ENCODE results near the gene GCNT3.

The GCNT3 gene

GRCh38 chr15:59615661-59616060 lies 4.1 kb downstream of the GCNT3 start:
- ATAC-seq (ENCODE audit: low read depth): no peak
- Histone ChIP-seq H3K4me3 (ENCODE audit: severe bottlenecking) (no peak overlapping the region), H3K27ac (ENCODE audit: poor library complexity, severe bottlenecking) (no peak overlapping the region), H3K27me3 (ENCODE audit: insufficient read depth, poor library complexity, severe bottlenecking) (no peaks in the 10 kb centered on the region), H3K9me3 (ENCODE audit: severe bottlenecking) (no peaks in the 10 kb centered on the region), H3K4me1 (ENCODE audit: insufficient read depth, poor library complexity, severe bottlenecking) (peaks cover 13% of the 10 kb centered on the region), H3K36me3 (ENCODE audit: low read depth) (no peaks in the 10 kb centered on the region)
- no peak for TF ChIP-seq CTCF (IDR thresholded peaks at IDR 0.05; ENCODE audit: poor library complexity, severe bottlenecking)
- no peak for DNase-seq (ENCODE audit: low spot score)

GRCh38 chr15:59616379-59616778 lies 4.8 kb downstream of the GCNT3 start:
- no peaks in the 10 kb centered on the region for H3K36me3 ChIP-seq (ENCODE audit: low read depth)
- H3K4me3 ChIP-seq (ENCODE audit: severe bottlenecking): no peak overlapping the region
- no peak; the same call in 2 of the 3 replicates for ATAC-seq (ENCODE audit: low read depth)
- H3K27ac ChIP-seq (ENCODE audit: poor library complexity, severe bottlenecking): no peak overlapping the region
- H3K27me3 ChIP-seq (ENCODE audit: insufficient read depth, poor library complexity, severe bottlenecking): no peaks in the 10 kb centered on the region
- DNase-seq (ENCODE audit: low spot score): no peak
- no peaks in the 10 kb centered on the region for H3K9me3 ChIP-seq (ENCODE audit: severe bottlenecking)
- TF ChIP-seq CTCF (IDR thresholded peaks at IDR 0.05; ENCODE audit: poor library complexity, severe bottlenecking): peak; percentile 61
- peaks cover 10% of the 10 kb centered on the region for H3K4me1 ChIP-seq (ENCODE audit: insufficient read depth, poor library complexity, severe bottlenecking)

- Histone ChIP-seq H3K4me1 (ENCODE audit: insufficient read depth, poor library complexity, severe bottlenecking) (peaks cover 4% of the 10 kb centered on the region), H3K36me3 (ENCODE audit: low read depth) (no peaks in the 10 kb centered on the region), H3K9me3 (ENCODE audit: severe bottlenecking) (no peaks in the 10 kb centered on the region), H3K27ac (ENCODE audit: poor library complexity, severe bottlenecking) (no peak overlapping the region), H3K27me3 (ENCODE audit: insufficient read depth, poor library complexity, severe bottlenecking) (no peaks in the 10 kb centered on the region), H3K4me3 (ENCODE audit: severe bottlenecking) (no peak overlapping the region)
- ATAC-seq (ENCODE audit: low read depth): no peak
- TF ChIP-seq CTCF (IDR thresholded peaks at IDR 0.05; ENCODE audit: poor library complexity, severe bottlenecking): no peak
- no peak for DNase-seq (ENCODE audit: low spot score)
These were observed 6.8 kb downstream of the GCNT3 start for GRCh38 chr15:59618406-59618805.

- DNase-seq (ENCODE audit: low spot score) (peak; percentile 86), ATAC-seq (ENCODE audit: low read depth) (peak; percentile 99)
- H3K4me3 ChIP-seq (ENCODE audit: severe bottlenecking): no peak overlapping the region
- H3K27ac ChIP-seq (ENCODE audit: poor library complexity, severe bottlenecking): no peak overlapping the region
- H3K27me3 ChIP-seq (ENCODE audit: insufficient read depth, poor library complexity, severe bottlenecking): no peaks in the 10 kb centered on the region
- H3K9me3 ChIP-seq (ENCODE audit: severe bottlenecking): no peaks in the 10 kb centered on the region
- TF ChIP-seq CTCF (IDR thresholded peaks at IDR 0.05; ENCODE audit: poor library complexity, severe bottlenecking): peak; percentile 98
- no peaks in the 10 kb centered on the region for H3K36me3 ChIP-seq (ENCODE audit: low read depth)
- H3K4me1 ChIP-seq (ENCODE audit: insufficient read depth, poor library complexity, severe bottlenecking): no peaks in the 10 kb centered on the region
These were observed 10.7 kb downstream of the GCNT3 start for GRCh38 chr15:59622289-59622688.

- TF ChIP-seq CTCF (IDR thresholded peaks at IDR 0.05; ENCODE audit: poor library complexity, severe bottlenecking): peak; percentile 74
- Histone ChIP-seq H3K27me3 (ENCODE audit: insufficient read depth, poor library complexity, severe bottlenecking) (no peaks in the 10 kb centered on the region), H3K4me3 (ENCODE audit: severe bottlenecking) (no peak overlapping the region), H3K36me3 (ENCODE audit: low read depth) (peaks cover 4% of the 10 kb centered on the region), H3K9me3 (ENCODE audit: severe bottlenecking) (no peaks in the 10 kb centered on the region), H3K4me1 (ENCODE audit: insufficient read depth, poor library complexity, severe bottlenecking) (no peaks in the 10 kb centered on the region), H3K27ac (ENCODE audit: poor library complexity, severe bottlenecking) (no peak overlapping the region)
- DNase-seq (ENCODE audit: low spot score) (no peak), ATAC-seq (ENCODE audit: low read depth) (peak; percentile 72)
These were observed 21.1 kb downstream of the GCNT3 start for GRCh38 chr15:59632714-59633113.

Data from RWPE2 (cell line).